Measurements from ENCODE around the gene TSHZ1.

The TSHZ1 gene

DNA sequence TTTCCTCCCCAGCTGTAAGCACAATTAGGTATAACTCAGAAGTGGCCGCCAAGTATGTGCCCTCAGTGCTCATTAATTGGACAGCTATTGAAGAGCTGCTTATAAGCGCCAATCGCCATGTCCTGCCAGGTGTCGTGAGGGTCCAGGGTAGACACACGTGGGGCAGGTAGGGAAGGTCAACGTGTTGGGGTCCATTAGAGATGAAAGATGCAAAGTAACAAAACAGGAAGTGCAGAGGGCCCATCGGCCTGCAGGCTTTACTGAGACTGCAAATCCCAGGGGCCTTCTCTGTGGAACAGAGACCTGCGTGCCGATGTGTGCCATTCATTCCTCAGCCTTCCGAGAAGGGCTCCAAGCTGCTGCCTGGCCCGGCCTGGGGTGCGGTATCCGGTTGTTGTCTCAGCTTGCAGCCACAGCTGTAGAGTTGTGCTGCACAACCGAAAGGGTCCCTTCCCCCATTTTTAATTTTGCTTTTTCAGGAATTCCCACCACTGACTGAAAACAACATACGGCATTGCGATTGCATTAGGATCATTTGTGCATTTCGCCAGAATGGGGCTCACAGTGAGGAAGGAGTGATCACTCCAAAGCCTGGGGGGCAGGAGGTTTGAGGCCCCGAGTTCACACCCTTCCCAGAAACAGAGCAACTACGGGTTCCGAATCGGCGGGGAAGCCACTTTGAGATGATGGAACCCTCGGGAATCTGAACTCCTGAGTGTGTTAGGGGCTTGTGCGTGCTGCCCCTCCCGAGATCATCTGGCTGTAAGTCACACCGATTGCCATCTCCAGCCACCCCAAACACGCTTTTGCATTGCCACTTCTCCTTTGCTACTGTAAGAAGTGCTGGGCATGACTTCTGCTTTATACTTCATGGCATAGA lies 94.3 kb downstream of the TSHZ1 start:
- DNase-seq (ENCODE audit: low read depth) = no peak
- H3K4me3 ChIP-seq (ENCODE audit: low read depth, low read length) = no peak overlapping the region
- TF ChIP-seq, protein P1, sequence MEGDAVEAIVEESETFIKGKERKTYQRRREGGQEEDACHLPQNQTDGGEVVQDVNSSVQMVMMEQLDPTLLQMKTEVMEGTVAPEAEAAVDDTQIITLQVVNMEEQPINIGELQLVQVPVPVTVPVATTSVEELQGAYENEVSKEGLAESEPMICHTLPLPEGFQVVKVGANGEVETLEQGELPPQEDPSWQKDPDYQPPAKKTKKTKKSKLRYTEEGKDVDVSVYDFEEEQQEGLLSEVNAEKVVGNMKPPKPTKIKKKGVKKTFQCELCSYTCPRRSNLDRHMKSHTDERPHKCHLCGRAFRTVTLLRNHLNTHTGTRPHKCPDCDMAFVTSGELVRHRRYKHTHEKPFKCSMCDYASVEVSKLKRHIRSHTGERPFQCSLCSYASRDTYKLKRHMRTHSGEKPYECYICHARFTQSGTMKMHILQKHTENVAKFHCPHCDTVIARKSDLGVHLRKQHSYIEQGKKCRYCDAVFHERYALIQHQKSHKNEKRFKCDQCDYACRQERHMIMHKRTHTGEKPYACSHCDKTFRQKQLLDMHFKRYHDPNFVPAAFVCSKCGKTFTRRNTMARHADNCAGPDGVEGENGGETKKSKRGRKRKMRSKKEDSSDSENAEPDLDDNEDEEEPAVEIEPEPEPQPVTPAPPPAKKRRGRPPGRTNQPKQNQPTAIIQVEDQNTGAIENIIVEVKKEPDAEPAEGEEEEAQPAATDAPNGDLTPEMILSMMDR (IDR thresholded peaks at IDR 0.05; ENCODE audit: insufficient read depth, low read depth, low read length, missing control alignments) = no peak

DNA sequence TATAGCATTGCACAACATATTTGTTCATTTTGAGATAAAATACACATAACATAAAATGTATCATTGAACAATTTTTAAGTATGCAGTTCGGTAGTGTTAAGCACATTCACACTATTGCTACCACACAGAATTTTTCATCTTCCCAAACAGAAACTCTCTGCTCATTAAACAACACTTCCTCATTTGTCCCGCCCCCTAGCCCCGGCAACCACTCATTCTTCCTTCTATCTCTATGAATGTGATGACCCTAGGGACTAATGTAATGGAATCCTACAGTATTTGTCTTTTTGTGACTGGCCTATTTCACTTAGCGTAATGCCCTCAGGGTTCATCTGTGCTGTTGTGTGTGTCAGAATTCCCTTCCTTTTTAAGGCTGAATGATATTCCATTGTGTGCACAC lies 95.4 kb downstream of the TSHZ1 start:
- TF ChIP-seq, protein P1 (IDR thresholded peaks at IDR 0.05; ENCODE audit: insufficient read depth, low read depth, low read length, missing control alignments) = no peak
- no peak overlapping the region for H3K4me3 ChIP-seq (ENCODE audit: low read depth, low read length)
- DNase-seq (ENCODE audit: low read depth) = no peak

- TF ChIP-seq, protein P1 (IDR thresholded peaks at IDR 0.05; ENCODE audit: insufficient read depth, low read depth, low read length, missing control alignments) = no peak
- H3K4me3 ChIP-seq (ENCODE audit: low read depth, low read length) = no peak overlapping the region
- DNase-seq (ENCODE audit: low read depth) = no peak
These were observed 96.9 kb downstream of the TSHZ1 start for GRCh38 chr18:75307530-75307929.

- H3K4me3 ChIP-seq (ENCODE audit: low read depth, low read length) = no peak overlapping the region
- TF ChIP-seq, protein P1 (IDR thresholded peaks at IDR 0.05; ENCODE audit: insufficient read depth, low read depth, low read length, missing control alignments) = no peak
- no peak for DNase-seq (ENCODE audit: low read depth)
These were observed 99.0 kb downstream of the TSHZ1 start for GRCh38 chr18:75309564-75309963.

DNA sequence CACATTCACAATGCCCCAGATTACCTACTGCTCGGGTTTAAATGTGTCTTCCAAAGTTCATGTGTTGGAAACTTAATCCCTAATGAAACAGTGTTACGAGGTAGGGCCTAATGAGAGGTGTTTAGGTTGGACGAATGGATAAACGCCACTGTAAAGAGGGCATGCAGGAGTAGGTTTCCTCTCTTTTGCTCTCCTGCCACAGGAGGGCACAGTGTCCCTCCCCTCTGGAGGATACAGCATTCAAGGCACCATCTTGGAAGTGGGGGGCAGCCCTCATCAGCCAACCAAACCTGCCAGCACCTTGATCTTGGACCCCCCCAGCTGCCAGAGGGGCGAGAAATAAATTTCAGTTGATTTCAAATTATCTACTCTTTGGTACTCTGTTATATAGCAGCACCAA lies 103.5 kb downstream of the TSHZ1 start:
- DNase-seq (ENCODE audit: low read depth) = no peak

GRCh38 chr18:75314606-75315005 lies 104.0 kb downstream of the TSHZ1 start:
- TF ChIP-seq, protein P1 (IDR thresholded peaks at IDR 0.05; ENCODE audit: insufficient read depth, low read depth, low read length, missing control alignments) = no peak
- no peak for DNase-seq (ENCODE audit: low read depth)
- H3K4me3 ChIP-seq (ENCODE audit: low read depth, low read length) = no peak overlapping the region

More for the DNA sequence above, 103.5 kb downstream of the TSHZ1 start:
- TF ChIP-seq, protein P1 (IDR thresholded peaks at IDR 0.05; ENCODE audit: insufficient read depth, low read depth, low read length, missing control alignments) = no peak
- no peak overlapping the region for H3K4me3 ChIP-seq (ENCODE audit: low read depth, low read length)

All from GM12865 (cell line).